Activated CD8-positive, alpha-beta memory T cell treated with anti-CD3 and anti-CD28 coated beads, Interleukin-2, amount 50 U/mL, for 1 hour (primary cell): ENCODE results near the gene MXI1.
"Not testable (repeated sequence)": the region's sequence is repeated elsewhere in the genome, so short reads cannot be mapped to it uniquely, and the experiment has no call there.

Experiments used
- DNase-seq: peaks from one replicate; pipeline ENCODE4 v3.0.0-alpha.2; 2020; ENCODE audit errors: extremely low read depth

MXI1 gene

DNA sequence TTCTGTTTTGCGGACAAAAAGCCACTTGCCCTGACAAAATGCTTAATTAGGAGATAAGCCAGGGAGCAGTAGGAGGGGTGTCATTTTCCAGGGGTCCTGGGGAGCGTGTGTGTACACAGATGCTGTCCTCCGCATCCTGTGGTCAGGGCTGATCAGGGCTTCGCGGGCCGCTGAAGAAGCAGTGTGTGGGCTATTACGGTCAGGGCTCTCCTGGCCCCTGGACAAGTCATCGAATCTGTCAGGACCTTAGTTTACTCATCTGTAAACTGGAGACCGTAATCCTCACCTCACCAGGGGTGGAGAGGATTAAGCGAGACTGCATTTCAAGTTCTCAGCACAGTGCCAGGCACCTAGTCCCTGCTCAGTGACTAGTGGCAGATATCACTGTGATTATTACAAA lies 26.0 kb upstream of the MXI1 start:
- DNase-seq: no peak

DNA sequence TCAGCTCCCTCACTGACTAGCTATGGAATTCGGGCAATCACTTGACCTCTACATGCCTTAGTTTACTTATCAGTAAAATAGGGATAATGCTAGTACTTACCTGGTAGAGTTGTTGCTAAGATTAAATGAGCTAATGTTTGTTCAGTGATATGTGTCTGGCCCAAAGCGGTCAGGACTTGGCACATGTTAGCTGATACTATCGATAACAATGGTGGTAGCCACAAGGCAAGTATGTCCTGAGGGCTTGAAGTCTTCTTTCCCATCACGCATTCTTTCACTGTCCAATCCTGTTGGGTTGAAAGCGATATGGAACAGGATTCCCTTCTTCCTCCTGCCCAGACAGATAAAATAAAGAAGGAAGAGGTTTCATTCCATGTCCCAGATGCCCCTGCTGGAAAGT lies 25.5 kb upstream of the MXI1 start:
- no peak for DNase-seq

DNA sequence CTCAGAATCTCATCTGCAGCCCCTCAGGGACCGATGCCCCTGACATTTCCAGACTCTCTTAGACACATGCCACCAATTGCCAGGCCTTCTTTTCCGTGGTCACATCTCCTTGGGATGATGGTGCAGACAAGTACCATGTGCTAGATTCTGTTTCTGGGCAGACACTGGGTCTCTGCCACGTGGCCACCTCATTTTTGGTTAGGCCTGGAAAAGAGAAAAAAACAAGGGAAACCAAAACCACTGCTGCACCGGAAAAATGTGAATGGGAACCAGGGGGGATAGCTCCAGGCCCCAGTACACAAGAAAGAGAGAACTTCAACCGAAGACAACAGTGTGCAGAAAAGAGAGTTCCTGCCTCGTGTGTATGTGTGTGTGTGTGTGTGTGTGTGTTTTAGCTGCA lies 23.0 kb upstream of the MXI1 start:
- no peak for DNase-seq

DNA sequence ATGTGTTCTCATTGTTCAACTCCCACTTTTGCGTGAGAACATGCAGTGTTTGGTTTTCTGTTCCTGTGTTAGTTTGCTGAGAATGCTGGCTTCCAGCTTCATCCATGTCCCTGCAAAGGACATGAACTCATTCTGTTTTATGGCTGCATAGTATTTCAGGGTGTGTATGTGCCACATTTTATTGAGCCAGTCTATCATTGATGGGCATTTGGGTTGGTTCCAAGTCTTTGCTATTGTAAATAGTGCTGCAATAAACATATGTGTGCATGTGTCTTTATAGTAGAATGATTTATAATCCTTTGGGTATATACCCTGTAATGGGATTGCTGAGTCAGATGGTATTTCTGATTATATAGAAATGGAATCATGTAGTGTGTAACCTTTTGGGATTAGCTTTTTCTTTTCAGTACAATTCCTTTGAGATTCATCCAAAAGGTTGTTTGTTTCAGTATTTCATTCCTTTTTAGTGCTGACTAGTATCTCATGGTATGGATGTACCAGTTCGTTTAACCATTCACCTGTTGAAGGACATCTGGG lies 21.7 kb upstream of the MXI1 start:
- DNase-seq: not testable (repeated sequence)

DNA sequence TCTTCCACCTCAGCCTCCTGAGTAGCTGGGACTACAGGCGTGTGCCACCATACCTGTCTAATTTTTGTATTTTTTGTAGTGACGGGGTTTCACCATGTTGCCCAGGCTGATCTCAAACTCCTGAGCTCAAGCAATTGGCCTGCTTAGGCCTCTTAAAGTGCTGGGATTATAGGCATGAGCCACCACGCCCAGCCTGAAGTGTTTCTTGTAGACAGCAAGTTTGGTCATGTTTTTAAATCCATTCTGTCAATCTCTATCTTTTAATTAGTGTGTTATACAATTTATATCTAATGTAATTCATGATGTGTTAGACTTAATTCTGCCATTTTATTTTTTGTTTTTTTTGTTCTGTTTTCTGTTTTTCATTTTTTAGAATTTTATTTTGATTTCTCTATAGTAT lies 17.2 kb upstream of the MXI1 start:
- DNase-seq: no peak

DNA sequence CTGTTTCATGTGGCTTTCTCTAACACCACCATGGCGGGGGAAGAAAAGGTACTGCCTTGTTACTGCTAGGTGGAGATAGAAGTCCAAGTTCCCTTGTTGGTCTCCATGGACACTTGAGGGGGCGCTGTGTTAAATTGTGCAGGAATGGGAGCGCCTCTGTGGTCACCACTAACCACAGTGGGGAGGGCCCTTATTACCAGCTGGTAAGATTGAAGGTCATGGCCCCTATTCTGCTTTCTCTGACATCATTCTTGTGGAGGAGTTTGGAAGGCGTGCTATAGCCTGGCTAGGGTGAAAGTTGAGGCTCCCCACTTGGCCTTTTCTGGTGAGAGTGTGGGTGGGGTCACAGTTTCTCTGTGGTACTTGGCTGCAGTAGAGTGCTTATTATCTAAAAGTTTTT lies 14.9 kb upstream of the MXI1 start:
- DNase-seq: no peak

DNA sequence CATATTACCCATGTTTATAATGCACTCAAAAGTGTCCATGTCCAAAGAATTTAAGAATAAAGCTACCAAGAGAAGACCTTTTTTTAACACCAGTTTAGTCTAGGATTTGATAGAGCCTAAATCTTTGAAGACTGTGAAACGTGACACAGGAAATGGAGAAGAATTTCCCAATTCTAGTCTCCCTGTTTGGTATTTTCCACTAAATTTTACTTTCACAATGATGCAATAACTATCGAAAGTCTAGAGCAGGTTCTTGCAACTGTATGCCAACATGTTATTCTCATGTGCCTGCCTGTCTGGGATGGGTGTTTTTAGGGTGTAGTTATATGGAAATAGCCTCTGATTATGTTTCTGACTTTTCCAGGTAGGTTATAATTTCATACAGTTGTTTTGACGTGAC lies 6.9 kb upstream of the MXI1 start:
- no peak for DNase-seq

DNA sequence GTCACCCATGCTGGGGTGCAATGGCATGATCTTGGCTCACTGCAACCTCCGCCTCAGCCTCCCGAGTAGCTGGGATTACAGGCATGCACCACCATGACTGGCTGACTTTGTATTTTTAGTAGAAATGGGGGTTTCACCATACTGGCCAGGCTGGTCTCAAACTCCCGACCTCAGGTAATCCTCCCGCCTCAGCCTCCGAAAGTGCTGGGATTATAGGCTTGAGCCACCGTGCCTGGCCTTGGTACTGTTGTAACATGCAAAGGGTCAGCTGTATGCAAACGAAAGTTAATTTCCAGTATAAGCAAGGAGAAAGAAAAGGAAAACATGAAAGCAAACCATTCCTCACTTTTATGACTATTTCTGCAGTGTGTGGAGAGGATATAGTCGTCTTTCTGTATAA lies 6.4 kb upstream of the MXI1 start:
- DNase-seq: not testable (repeated sequence)

DNA sequence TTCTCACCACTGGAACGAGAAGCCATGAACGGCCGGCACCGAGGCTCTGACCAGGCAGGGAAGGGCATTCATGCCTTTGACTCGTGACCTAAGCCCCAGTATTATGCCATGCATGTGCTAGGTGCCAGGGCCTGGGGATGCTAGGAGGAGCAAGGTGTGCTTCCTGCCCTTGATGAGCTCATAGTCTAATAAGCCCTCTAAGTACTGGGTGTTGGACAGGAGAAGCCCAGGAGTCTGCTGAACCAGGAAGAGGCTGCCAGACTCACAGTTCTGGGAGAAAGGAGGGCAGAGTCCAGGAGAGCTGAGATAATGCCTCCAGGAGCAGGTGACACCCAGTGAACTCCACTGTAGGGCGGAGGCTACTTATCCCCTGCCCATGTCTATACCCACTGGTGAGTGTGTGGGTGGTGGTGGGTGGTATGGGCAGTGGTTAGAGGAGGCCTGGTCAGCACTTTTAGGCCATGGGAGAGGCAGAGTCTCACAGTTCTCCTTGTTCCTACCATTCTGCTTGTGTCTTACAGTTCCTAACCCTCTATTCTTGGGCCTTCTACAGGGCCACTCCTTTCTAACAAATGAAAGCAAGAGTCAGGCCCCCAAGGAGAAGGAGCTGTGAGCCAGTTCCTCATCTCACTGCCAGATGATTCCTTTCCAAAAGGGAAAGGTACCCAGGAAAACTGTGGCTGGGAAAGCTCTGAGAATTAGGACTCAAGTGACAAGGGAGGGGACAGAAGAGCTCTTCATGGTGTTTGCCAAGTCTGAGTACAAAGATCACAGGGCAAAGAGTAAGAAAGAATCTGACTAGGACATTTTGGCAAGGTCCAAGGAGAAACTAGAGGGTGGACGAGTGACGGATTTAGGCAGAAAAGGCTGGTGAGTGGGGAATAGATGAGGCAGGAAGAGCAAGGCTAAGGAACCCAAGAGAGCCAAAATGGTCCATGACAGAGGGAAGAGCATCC lies 3.6 kb upstream of the MXI1 start:
- no peak for DNase-seq

DNA sequence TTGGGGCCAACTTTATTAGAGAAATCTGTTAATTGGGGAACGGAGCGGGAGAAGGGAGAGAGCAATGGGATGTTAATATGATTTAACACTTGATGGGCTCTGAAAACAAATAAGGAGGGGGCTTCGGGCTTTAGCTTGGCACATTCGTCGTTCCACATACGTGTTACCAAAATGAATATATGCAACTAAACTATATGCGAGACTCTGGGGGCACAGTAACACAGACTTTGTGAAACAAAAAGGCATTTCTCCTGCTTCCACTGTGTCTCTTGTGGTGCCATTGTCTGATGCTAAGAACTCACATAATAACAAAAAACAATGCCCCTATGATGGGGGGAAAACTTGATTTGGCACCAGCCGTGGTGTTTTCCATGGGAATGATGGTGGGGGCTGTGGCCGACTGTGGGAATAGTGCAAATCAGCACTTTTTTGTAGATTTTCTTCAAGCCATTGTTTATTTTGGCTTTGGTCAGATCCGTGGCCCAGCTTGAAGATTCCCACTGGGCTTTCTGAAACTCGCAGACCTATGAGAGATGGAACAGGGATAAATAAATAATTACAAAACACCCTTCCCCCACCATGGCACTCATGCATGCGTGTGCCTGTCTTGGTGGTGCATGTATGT lies 2.2 kb upstream of the MXI1 start:
- no peak for DNase-seq

DNA sequence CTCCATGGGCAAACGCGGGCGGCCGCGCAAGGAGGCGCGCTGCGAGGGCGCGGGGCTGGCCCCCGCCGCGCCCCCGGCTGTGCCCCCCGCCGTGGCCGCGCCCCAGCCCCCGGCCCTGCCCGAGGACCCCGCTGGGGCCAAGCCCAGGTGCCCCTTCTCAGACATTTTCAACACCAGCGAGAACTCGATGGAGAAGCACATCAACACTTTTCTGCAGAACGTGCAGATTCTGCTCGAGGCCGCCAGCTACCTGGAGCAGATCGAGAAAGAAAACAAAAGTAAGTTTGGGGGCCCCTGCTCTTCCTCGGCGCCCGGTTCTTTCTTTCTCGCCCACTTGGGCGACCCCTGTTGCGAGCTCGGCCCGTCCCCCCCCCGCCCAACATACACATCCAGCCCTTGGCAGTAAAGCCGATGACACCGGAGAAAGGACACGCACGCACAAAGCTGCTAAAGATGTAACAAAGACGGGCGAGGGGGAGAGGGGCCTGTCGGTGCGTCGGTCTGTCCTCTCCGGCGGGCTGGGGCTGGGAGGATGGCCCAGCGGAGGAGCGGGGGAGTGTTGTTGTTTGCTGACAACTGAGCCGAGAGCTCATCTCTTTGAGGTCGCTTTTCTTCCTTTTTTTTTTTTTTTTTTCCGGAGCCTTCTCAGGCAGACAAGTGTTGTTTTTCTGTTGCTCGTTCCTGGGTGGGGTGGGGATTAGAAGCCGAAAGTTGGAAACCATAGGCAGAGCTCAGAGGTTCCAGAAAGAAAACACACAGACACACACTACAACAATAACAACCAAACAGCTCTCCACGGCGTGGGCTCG lies 604 bp downstream of the MXI1 start:
- no peak for DNase-seq

DNA sequence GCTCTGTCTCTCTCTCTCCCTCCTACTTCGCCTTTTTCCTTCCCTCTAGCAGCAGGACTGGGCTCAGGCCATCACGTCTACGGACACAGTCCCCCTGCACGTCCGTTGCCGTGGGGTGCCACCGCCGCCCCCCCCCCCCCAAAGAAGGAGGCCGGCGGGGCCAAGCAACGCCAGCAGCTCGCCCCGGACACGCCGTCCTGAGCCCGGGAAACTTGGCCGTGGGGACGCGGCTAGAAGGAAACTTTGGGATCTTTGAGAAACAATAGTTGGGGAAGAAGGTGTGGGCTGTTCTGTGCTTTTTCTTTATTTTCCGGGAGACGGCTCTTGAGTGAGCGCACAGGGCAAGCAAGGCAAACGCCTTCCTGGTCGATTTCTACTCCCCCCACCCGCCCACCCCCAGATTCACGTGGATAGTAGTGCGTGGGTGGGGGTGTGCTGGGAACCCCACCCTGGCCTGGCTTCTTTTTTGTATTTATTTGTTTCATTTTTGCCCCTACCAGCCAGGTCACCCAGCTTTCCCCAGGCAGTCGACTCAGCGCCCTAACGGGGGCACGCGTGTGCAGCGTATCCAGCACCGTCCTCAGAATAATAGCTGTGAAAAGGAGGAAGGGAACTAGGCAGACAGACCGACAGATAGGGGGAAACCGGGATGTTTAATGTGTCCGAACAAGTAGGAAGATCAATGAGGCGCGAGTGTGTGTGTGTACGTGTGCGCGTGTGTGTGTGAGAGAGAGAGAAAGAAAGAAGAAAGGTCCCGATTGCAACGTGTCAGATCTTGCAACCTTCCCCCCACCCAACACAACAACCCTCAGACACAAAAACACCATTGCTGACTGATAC lies 1.4 kb downstream of the MXI1 start:
- DNase-seq: no peak

DNA sequence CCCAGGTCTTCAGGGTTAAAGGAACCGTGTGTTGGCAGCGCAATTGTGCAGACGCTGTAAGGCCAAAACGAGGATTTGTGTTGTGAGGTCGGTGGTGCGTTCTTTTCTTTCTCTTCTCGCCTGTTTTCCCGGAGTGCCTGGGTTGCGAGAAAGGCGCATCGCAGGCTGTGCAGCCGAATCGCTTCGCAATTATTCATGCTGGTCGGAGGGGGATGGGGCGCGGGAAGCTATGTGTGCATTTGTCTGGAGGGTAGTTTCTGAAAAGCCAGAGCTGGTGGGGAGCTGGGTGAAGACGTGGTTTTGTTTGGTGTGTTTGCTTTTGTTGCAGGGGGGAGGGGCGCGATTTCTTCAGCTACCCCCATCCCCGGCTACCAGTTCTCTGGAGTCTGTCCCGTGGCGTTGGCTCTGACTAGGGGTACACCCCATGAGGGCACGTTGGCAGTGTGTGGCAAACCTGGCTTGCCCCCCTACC lies 2.1 kb downstream of the MXI1 start:
- no peak for DNase-seq

DNA sequence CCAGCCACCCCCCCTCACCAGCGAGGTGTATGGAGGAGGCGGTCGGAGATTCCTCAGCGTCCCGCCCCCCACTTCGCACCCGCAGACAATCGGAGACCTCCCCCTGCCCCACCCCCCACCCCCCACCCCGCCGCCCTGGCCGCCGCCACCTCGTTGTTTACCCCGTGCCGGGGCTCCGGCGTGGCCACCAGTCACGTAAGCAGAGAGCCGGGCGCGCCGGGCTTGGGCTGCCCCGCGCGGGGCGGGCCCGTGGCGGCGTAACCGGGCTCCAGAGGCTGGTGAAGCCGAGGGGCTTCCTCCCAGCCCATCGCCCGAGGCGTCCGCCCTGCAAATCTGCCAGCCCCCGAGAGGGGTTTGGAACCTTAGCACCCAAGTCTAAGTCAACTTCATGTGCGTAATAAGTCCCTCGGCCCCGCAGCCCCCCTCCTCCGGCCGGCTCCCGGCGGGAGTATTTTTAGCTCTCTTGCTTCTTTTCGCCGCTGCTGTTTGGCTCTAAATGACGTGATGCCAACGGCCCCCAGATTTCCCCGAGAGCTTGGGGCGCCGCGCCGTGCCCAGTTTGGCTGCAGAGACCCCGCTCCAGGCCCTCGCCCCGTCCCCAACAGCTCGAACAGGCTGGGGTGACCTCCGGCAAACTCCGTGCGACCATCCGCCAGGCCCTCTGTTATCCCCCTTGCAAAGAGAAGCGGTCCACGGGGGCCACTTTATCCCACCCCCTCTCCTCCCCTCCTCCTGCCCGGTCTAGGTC lies 2.7 kb downstream of the MXI1 start:
- DNase-seq: no peak

DNA sequence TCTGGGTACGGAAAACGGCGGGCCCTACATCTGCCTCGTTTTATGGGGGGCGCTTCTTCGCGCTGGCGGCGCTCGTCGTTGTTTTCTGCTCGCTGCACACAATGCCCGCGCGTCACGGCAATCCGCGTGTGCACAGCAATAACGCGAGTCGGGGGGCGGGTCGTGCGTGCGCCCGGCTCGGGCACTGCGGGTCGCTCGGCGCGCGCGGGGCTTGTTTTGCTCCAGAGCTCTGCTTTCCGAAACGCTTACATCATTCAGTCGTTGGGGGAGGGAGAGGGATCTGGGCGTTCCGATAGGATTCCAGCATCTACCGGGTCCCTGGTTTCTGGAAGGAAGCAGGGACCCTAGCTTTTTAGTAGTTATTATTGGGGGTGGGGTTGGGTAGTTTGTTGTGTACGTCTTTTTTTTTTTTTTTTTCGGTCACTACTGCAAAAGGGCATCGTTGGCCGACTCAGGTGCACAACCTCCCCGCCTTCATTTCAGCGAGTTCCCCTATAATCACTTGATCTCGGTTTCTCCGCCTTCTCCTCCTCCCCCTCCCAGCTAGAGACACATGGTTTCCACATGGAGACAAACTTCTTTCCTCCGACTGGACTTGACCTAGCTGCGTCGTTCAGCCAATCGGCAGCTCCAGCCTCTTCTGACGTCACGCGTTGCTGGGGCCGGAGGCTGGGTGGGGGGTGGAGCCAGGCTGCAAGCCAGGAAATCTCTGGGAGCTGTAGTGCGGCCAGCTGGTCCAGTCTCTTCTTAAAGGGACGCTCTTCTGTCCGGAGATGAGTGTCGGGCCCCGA lies 3.5 kb downstream of the MXI1 start:
- peak; percentile 75 for DNase-seq

DNA sequence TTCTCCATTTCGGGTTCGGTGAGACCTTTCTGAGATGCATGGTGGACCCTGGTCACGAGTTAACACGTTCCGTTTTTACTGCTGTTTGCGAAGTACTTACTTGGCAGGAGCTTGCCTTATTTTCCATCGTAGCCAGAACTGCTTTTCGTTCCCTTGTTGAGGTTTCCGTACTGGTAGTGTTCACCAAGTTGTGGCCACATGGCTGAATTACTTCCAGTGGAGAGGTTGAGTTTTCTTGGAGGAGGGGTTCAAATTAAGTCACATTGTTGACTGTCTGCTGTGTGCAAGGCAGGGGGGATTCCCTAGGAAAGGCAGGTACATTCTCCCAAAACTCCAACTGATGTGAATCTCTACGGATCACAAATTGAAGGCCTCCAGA lies 4.0 kb downstream of the MXI1 start:
- DNase-seq: no peak

DNA sequence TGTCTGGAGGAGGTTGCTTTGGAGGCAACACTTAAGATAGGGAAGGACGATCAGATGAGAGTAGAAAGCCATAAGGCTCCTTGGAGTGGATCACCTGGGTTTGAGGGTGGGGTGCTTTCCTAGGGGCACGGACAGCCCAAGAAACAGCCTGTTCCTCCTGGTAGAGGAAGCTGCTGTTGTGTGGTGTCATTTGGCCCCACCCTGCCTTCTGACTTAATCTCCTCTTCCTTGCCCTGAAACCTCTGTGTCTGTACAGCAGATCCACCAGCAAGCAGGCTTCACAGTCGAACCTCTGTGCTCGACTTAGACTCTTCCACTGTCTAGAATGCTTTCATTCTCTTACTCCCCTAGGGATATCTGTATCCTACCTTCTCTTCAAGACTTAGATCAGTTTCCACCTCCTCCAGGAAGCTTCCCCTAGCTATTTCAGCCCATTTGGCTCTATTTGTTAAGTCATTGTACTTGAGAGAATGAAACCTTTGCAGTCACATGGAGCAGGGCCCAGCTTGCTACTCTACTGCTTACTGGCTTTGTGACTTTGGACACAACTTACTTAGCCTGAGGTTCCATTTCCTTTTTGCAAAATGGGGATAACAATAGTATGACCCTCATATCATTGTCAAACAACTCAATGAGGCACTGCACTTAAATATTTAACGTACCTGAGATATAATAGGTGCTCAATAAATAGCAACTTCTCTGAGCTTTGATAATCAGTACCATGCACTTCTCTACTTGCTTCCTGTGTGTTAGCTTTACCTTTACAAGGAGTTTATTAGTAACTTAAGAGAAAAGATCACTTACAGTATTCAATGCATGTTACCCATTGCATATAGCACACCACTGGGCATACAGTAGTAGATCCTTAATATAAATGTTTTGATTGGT lies 5.0 kb downstream of the MXI1 start:
- DNase-seq: no peak

DNA sequence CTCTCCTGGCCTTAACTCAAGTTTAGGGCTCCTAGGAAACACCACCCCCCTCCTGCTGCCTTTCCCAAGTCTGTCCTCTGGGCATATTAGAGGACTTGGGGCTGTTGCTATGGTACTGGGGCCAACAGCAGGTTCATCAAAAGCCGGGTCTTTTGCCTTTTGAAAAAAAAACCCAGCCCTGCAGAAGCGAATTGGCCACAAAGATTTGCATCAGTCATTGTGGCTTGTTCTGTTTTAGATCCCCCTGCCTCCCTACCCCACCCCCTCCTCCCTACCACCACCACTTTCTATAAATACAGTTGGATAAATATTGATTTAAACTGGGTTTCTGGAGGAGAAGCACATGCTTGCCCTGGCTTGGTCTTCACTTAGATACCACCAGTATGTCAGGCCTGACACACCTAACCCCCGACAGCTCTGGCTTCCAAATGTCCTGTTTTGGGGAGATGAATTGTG lies 7.0 kb downstream of the MXI1 start:
- no peak for DNase-seq
